ENCODE data around the gene RFC1.
"Not testable (repeated sequence)": the region's sequence is repeated elsewhere in the genome, so short reads cannot be mapped to it uniquely, and the experiment has no call there.

Gene RFC1

GRCh38 chr4:39353149-39353477 is 13.0 kb downstream of the RFC1 start:
- DNase-seq = not testable (repeated sequence)

- no peak for DNase-seq
Observed at GRCh38 chr4:39349326-39349725, 16.8 kb downstream of the RFC1 start.

GRCh38 chr4:39348371-39349315 is 17.5 kb downstream of the RFC1 start:
- no peak for DNase-seq

- DNase-seq = no peak
Observed at GRCh38 chr4:39346856-39347519, 19.2 kb downstream of the RFC1 start.

- DNase-seq = no peak
Observed at GRCh38 chr4:39342731-39343130, 23.4 kb downstream of the RFC1 start.

- DNase-seq = no peak
Observed at GRCh38 chr4:39341075-39341725, 25.0 kb downstream of the RFC1 start.

GRCh38 chr4:39339968-39340367 is 26.2 kb downstream of the RFC1 start:
- DNase-seq = no peak

GRCh38 chr4:39337841-39338240 is 28.3 kb downstream of the RFC1 start:
- no peak for DNase-seq

- no peak for DNase-seq
Observed at GRCh38 chr4:39335566-39335965, 30.6 kb downstream of the RFC1 start.

- no peak for DNase-seq
Observed at GRCh38 chr4:39331191-39331590, 35.0 kb downstream of the RFC1 start.

GRCh38 chr4:39330353-39330752 is 35.8 kb downstream of the RFC1 start:
- DNase-seq = no peak

GRCh38 chr4:39326468-39326977 is 39.6 kb downstream of the RFC1 start:
- DNase-seq = no peak

GRCh38 chr4:39324897-39325613 is 41.1 kb downstream of the RFC1 start:
- DNase-seq = no peak

GRCh38 chr4:39324446-39324845 is 41.7 kb downstream of the RFC1 start:
- DNase-seq = no peak

- DNase-seq = no peak
Observed at GRCh38 chr4:39323821-39324220, 42.3 kb downstream of the RFC1 start.

GRCh38 chr4:39320381-39321115 is 45.6 kb downstream of the RFC1 start:
- no peak for DNase-seq

GRCh38 chr4:39319676-39320075 is 46.5 kb downstream of the RFC1 start:
- DNase-seq = no peak

- no peak for DNase-seq
Observed at GRCh38 chr4:39312816-39313215, 53.3 kb downstream of the RFC1 start.

- DNase-seq = no peak
Observed at GRCh38 chr4:39308611-39309010, 57.6 kb downstream of the RFC1 start.

- DNase-seq = no peak
Observed at GRCh38 chr4:39305912-39306677, 60.1 kb downstream of the RFC1 start.

GRCh38 chr4:39304651-39305050 is 61.5 kb downstream of the RFC1 start:
- DNase-seq = no peak

Measured in 8988T (cell line).